ENCODE data around the gene SRGAP1.

SRGAP1 gene

GRCh38 chr12:64122154-64122553 is 277.7 kb downstream of the SRGAP1 start:
- no peak for TF ChIP-seq CTCF (IDR thresholded peaks at IDR 0.05)
- peaks cover 3% of the 10 kb centered on the region for H3K27me3 Mint-ChIP-seq (ENCODE audit: low read depth, poor library complexity)
- peaks cover 5% of the 10 kb centered on the region for H3K4me1 Mint-ChIP-seq
- no peaks in the 10 kb centered on the region for H3K9me3 Mint-ChIP-seq
- H3K27ac Mint-ChIP-seq = no peak overlapping the region
- no peak for DNase-seq
- no peaks in the 10 kb centered on the region for H3K36me3 Mint-ChIP-seq (ENCODE audit: low read depth)
- no peak overlapping the region for H3K4me3 Mint-ChIP-seq

- H3K27me3 Mint-ChIP-seq (ENCODE audit: low read depth, poor library complexity) = peaks cover 3% of the 10 kb centered on the region
- H3K4me3 Mint-ChIP-seq = no peak overlapping the region
- peaks cover 4% of the 10 kb centered on the region for H3K36me3 Mint-ChIP-seq (ENCODE audit: low read depth)
- TF ChIP-seq CTCF (IDR thresholded peaks at IDR 0.05) = no peak
- H3K9me3 Mint-ChIP-seq = no peaks in the 10 kb centered on the region
- no peak for DNase-seq
- H3K27ac Mint-ChIP-seq = no peak overlapping the region
- peaks cover 5% of the 10 kb centered on the region for H3K4me1 Mint-ChIP-seq
Measured at GRCh38 chr12:64122995-64123394, 278.5 kb downstream of the SRGAP1 start.

- peaks cover 5% of the 10 kb centered on the region for H3K4me1 Mint-ChIP-seq
- H3K9me3 Mint-ChIP-seq = no peaks in the 10 kb centered on the region
- H3K27ac Mint-ChIP-seq = no peak overlapping the region
- H3K4me3 Mint-ChIP-seq = no peak overlapping the region
- H3K36me3 Mint-ChIP-seq (ENCODE audit: low read depth) = peaks cover 4% of the 10 kb centered on the region
- H3K27me3 Mint-ChIP-seq (ENCODE audit: low read depth, poor library complexity) = peaks cover 3% of the 10 kb centered on the region
- TF ChIP-seq CTCF (IDR thresholded peaks at IDR 0.05) = no peak
- no peak for DNase-seq
Measured at GRCh38 chr12:64123448-64123847, 278.9 kb downstream of the SRGAP1 start.

- Mint-ChIP-seq H3K4me1 (peaks cover 5% of the 10 kb centered on the region), H3K27me3 (ENCODE audit: low read depth, poor library complexity) (peaks cover 3% of the 10 kb centered on the region), H3K36me3 (ENCODE audit: low read depth) (peaks cover 14% of the 10 kb centered on the region), H3K27ac (no peak overlapping the region), H3K4me3 (no peak overlapping the region), H3K9me3 (no peaks in the 10 kb centered on the region)
- TF ChIP-seq CTCF (IDR thresholded peaks at IDR 0.05) = no peak
- DNase-seq = no peak
Measured at GRCh38 chr12:64124511-64125197, 280.2 kb downstream of the SRGAP1 start.

- no peak for DNase-seq
- no peaks in the 10 kb centered on the region for H3K9me3 Mint-ChIP-seq
Measured at GRCh38 chr12:64125913-64126312, 281.4 kb downstream of the SRGAP1 start.

More at GRCh38 chr12:64125913-64126312, 281.4 kb downstream of the SRGAP1 start:
- peaks cover 24% of the 10 kb centered on the region for H3K36me3 Mint-ChIP-seq (ENCODE audit: low read depth)
- TF ChIP-seq CTCF (IDR thresholded peaks at IDR 0.05) = no peak
- no peak overlapping the region for H3K4me3 Mint-ChIP-seq
- H3K27me3 Mint-ChIP-seq (ENCODE audit: low read depth, poor library complexity) = peaks cover 1% of the 10 kb centered on the region
- H3K4me1 Mint-ChIP-seq = peaks cover 5% of the 10 kb centered on the region
- no peak overlapping the region for H3K27ac Mint-ChIP-seq
